A673 (cell line): ENCODE results near the gene GPR17. TPM values are rescaled to one million over a fixed set of nuclear protein-coding genes. Genes with fewer than 3 reads are reported as not detected.

Experiments
- BruUV-seq: library from RNA; stranded (reverse); fragments of 400-500 nt; replicated peaks from 2 replicates; lab custom pipeline; 2021; lab: Mats Ljungman, UMichigan
- CTCF ChIA-PET: fragments of 300-600 bp; sonication (Branson Sonifier 250); formaldehyde crosslinking; loops from one replicate; lab custom pipeline; 2022; ENCODE audit warnings: antibody characterized with exemption; lab: Charles Lee
- POLR2A ChIA-PET: fragments of 300-600 bp; sonication (Branson Sonifier 250); formaldehyde crosslinking; loops from one replicate; lab custom pipeline; 2022; ENCODE audit warnings: antibody characterized with exemption; ENCODE audit not compliant: low non-redundant PET; lab: Charles Lee
- DNase-seq: peaks from one replicate; pipeline ENCODE4 v3.0.0-alpha.2; 2015; ENCODE audit warnings: low spot score
- H3K27ac ChIP-seq: fragments of 200-600 bp; sonication (generic); 2 replicates; pipeline ENCODE4 v1.5.1; 2016; ENCODE audit warnings: mixed run types, low read depth, mild to moderate bottlenecking, mixed read lengths, antibody characterized with exemption, low read length; ENCODE audit not compliant: poor library complexity, severe bottlenecking
- H3K27me3 ChIP-seq: fragments of 200-600 bp; sonication (generic); replicated peaks from 2 replicates; pipeline ENCODE4 v1.6.1; 2017; ENCODE audit warnings: mixed run types, low read depth, mild to moderate bottlenecking, mixed read lengths, antibody characterized with exemption, low read length; ENCODE audit not compliant: insufficient read depth, poor library complexity
- H3K36me3 ChIP-seq: fragments of 200-600 bp; sonication (generic); 2 replicates; pipeline ENCODE4 v1.6.1; 2016; ENCODE audit warnings: mixed run types, mild to moderate bottlenecking, mixed read lengths, antibody characterized with exemption, low read length; ENCODE audit not compliant: insufficient read depth, poor library complexity, severe bottlenecking
- H3K4me1 ChIP-seq: fragments of 200-600 bp; sonication (generic); 2 replicates; pipeline ENCODE4 v1.6.1; 2017; ENCODE audit warnings: mixed run types, mild to moderate bottlenecking, mixed read lengths, antibody characterized with exemption, low read length; ENCODE audit not compliant: insufficient read depth, poor library complexity, severe bottlenecking
- H3K4me3 ChIP-seq: fragments of 200-600 bp; sonication (generic); 2 replicates; pipeline ENCODE4 v1.5.1; 2016; ENCODE audit warnings: low read depth, mixed run types, mild to moderate bottlenecking, mixed read lengths, low read length; ENCODE audit not compliant: poor library complexity, severe bottlenecking
- H3K9me3 ChIP-seq: fragments of 200-600 bp; sonication (generic); 2 replicates; pipeline ENCODE4 v1.6.1; 2016; ENCODE audit warnings: mixed run types, low read depth, mild to moderate bottlenecking, mixed read lengths, antibody characterized with exemption, low read length; ENCODE audit not compliant: poor library complexity, severe bottlenecking
- CTCF ChIP-seq: fragments of 300-800, 200-600 bp; sonication (generic); conservative IDR thresholded peaks from 2 replicates; pipeline ENCODE4 v1.5.1; 2017; ENCODE audit warnings: low read depth, mild to moderate bottlenecking, antibody characterized with exemption, low read length, moderate library complexity, mixed read lengths
- EZH2 ChIP-seq: fragments of 200-600 bp; sonication (generic); IDR thresholded peaks from 2 replicates; pipeline ENCODE4 v1.6.1; 2017; ENCODE audit warnings: borderline replicate concordance, low read depth, mild to moderate bottlenecking, mixed read lengths, antibody characterized with exemption, low read length; ENCODE audit not compliant: poor library complexity, severe bottlenecking
- intact Hi-C: fragments of 100-400 bp; cut with micrococcal nuclease; formaldehyde crosslinking; loops from one replicate; pipeline ENCODE4 v1.10.0; 2022; ENCODE audit not compliant: unreplicated experiment
- total RNA-seq: library from RNA; stranded (reverse); gene quantifications from 2 replicates; pipeline ENCODE4 v1.2.3, GENCODE V29; 2021

GPR17 gene
- total RNA-seq, 1 experiment from 2014 or later, result 0.45 TPM

- TF ChIP-seq EZH2, result no peak
- no peak for TF ChIP-seq CTCF
- no peak for DNase-seq
- H3K4me3 ChIP-seq, result no peak overlapping the region
- H3K27ac ChIP-seq, result no peak overlapping the region
- H3K9me3 ChIP-seq, result no peaks in the 10 kb centered on the region
- intact Hi-C loops, result no loop called here
- H3K36me3 ChIP-seq, result no peaks in the 10 kb centered on the region
- ChIA-PET POLR2A (no interaction called here), CTCF (interaction anchor here (0.8 kb wide), 1 partner anchor 62 kb away, joined by 3 read pairs; no protein-coding TSS in a partner anchor)
- peaks cover 5% of the 10 kb centered on the region for H3K4me1 ChIP-seq
- no peaks in the 10 kb centered on the region for H3K27me3 ChIP-seq
- BruUV-seq, result no TSS peak
These were observed 7.6 kb downstream of the GPR17 start for GRCh38 chr2:127653421-127654083.

GRCh38 chr2:127654084-127654837, 8.3 kb downstream of the GPR17 start:
- Histone ChIP-seq H3K36me3 (no peaks in the 10 kb centered on the region), H3K4me1 (peaks cover 5% of the 10 kb centered on the region), H3K9me3 (no peaks in the 10 kb centered on the region), H3K4me3 (no peak overlapping the region), H3K27me3 (no peaks in the 10 kb centered on the region), H3K27ac (no peak overlapping the region)
- ChIA-PET POLR2A (no interaction called here), CTCF (interaction anchor here (0.8 kb wide), 1 partner anchor 63 kb away, joined by 3 read pairs; no protein-coding TSS in a partner anchor)
- intact Hi-C loops, result no loop called here
- no peak for DNase-seq
- TF ChIP-seq EZH2, result no peak
- TF ChIP-seq CTCF, result no peak
- BruUV-seq, result no TSS peak

- no peak for TF ChIP-seq EZH2
- no peak for TF ChIP-seq CTCF
- Histone ChIP-seq H3K36me3 (no peaks in the 10 kb centered on the region), H3K27me3 (no peaks in the 10 kb centered on the region), H3K4me3 (no peak overlapping the region), H3K4me1 (no peaks in the 10 kb centered on the region), H3K9me3 (no peaks in the 10 kb centered on the region), H3K27ac (no peak overlapping the region)
- POLR2A ChIA-PET, result no interaction called here
- intact Hi-C loops, result no loop called here
- no TSS peak for BruUV-seq
- CTCF ChIA-PET, result no interaction called here
- no peak for DNase-seq
These were observed 8.9 kb downstream of the GPR17 start for GRCh38 chr2:127654838-127655175.
